LNCaP clone FGC (cell line): ENCODE measurements around the gene GHDC.

Source experiments
- DNase-seq: peaks from one replicate; pipeline ENCODE4 v3.0.0-alpha.2; 2011; ENCODE audit warnings: low read depth
- H3K4me3 ChIP-seq: 2 replicates; pipeline ENCODE4 v1.5.1; 2011; ENCODE audit warnings: mild to moderate bottlenecking, low read depth, low read length, control low read depth
- CTCF ChIP-seq: IDR thresholded peaks from 2 replicates; pipeline ENCODE4 v1.5.1; 2012; ENCODE audit warnings: mild to moderate bottlenecking; ENCODE audit not compliant: control insufficient read depth, insufficient read depth; ENCODE audit errors: extremely low read depth

The GHDC gene

GRCh38 chr17:42202696-42203095, 8.4 kb upstream of the GHDC start:
- H3K4me3 ChIP-seq: no peak overlapping the region
- DNase-seq: no peak
- no peak for TF ChIP-seq CTCF

- DNase-seq: no peak
- TF ChIP-seq CTCF: no peak
- no peak overlapping the region for H3K4me3 ChIP-seq
Measured at GRCh38 chr17:42202159-42202558, 7.9 kb upstream of the GHDC start.

- TF ChIP-seq CTCF: no peak
- no peak for DNase-seq
- no peak overlapping the region for H3K4me3 ChIP-seq
Measured at GRCh38 chr17:42201458-42201772, 7.1 kb upstream of the GHDC start.

GRCh38 chr17:42200706-42201457, 6.6 kb upstream of the GHDC start:
- no peak for TF ChIP-seq CTCF
- no peak overlapping the region for H3K4me3 ChIP-seq
- DNase-seq: no peak

- no peak overlapping the region for H3K4me3 ChIP-seq
- TF ChIP-seq CTCF: no peak
- no peak for DNase-seq
Measured at GRCh38 chr17:42199416-42200011, 5.2 kb upstream of the GHDC start.

GRCh38 chr17:42198897-42199296, 4.6 kb upstream of the GHDC start:
- no peak overlapping the region for H3K4me3 ChIP-seq
- TF ChIP-seq CTCF: no peak
- DNase-seq: no peak
